Measurements from ENCODE around the gene THBS1.

The THBS1 gene

DNA sequence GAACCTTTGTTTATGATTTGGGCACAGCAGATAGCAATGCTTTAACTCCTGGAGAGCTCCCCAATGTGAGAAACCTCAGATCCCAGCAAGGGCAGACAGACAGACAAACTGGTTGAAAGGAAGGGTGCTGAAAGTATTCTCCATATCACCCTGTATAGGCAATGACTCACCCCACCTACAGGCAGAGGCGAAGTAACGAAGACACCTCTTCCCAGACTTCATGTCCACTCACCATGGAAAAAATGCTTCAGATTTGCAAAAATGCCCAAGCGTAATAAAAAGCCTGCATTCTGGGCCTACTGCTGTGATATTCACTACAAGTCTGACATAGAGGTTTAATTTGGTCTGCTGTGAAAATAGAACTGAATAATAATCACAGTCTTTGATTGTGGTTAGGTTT is 50.5 kb downstream of the THBS1 start:
- DNase-seq (ENCODE audit: low read depth) = no peak

DNA sequence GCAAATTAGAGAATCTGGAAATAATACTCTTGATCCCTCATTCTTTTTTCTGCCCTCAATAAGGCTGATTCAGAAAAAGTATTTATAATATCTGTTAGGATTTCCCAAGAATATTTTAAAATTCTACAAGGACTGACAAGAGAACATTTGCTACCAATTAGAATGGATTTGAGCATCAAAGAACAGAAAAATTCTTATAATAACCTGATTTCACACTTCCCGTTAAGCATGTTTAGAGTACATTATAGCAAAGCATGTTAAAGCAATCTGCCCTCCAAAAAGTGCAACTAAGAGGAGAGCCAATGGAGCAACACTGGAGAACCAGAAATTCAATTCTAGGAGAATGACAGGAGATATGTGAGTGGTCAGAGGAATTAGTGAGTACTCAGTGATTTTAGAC is 57.2 kb downstream of the THBS1 start:
- no peak for DNase-seq (ENCODE audit: low read depth)

DNA sequence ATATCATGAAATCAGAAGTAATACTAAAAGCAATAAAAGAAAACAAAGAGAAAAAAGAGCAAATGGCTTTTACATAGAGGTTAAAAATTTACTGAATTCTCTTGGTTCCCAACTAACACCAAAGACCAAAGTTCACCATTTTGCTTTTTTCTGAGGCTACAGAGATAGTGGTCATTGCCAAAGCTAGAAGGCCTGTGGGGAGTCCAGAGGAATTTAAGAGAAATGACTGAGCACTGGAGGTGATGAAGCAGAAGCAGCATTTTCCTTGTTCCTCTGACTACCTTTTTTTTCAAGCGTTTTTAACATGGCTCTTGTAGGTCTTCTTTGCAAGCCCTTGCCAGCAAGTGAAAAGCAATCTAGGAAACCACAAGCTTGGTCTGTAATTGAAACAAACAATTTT is 58.2 kb downstream of the THBS1 start:
- no peak for DNase-seq (ENCODE audit: low read depth)

DNA sequence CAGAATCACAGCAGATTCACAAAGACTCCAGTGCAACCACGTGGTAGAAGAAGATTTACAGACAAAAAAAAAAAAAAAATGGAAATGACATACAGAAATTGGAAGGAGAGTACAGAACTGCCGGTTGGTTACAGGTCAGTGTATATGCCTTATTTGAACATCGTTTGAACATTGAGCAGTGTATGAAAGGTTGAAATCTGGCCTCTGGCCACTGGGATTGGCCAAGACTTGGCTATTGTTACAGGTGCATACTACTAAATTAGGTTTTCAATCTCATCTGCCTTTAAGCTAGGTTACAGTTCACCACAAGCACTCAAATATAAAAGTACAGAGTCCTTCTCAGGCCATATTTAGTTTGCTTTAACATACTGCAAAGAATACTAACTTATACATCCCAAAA is 59.8 kb downstream of the THBS1 start:
- no peak for DNase-seq (ENCODE audit: low read depth)

DNA sequence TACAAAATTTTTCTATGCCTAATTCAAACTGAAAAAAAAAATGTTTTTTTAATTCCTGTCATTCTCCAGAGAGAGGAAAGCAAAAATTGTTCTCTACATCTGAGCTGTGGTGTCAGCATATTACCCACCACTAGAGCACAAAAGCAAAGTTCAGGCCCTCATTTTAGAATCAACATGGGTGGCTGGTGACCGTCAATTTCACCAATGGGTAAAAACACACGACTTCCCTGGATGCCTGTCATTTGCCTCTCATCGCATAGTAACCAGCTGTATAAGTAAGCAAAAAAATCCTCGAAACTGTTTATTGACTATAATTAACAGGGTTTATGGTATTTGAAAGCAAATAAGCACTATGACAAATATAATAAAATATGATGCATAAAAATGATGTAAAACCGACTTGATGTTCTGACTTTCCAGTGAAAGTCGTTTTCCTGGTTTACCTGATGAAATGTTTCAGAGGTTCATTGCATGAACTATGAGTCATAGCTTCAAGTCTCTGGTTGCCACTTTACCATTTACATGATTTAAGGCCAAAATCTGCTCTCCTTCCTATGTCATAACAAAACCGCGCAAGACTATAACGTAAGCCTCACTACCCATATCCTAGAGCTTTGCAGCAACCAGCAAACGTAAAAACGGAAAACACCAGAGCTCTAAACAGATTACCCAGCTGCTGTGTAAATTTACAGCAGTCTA is 60.5 kb downstream of the THBS1 start:
- no peak for DNase-seq (ENCODE audit: low read depth)

DNA sequence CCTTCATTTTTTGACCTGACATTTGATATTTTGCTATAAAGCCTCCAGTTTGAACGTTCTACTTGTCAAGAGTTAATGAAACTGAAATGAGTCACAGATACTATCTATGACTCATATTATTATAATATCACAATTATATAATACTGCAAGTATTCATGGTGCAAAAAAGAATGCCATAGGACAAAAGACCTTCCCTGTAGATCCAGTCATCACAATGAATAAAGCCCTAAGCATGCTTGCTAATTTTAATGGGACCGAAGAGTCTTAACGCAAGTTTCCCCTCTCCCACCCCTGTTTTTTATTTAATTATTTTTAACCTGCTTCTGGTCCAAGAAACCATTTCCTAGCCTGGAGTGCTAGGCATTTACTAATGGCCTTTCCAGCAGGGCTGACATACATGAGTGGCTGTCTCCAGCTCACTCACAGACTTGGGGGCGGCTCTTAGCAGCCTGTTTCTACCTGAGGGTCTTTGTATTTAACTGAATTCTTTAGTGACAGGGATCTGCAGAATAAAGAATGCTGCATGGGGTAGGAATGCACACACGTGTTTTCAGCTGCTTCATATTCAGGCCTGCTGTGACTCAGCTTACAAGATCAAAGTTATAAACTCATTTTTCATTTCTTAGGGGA is 61.2 kb downstream of the THBS1 start:
- DNase-seq (ENCODE audit: low read depth) = no peak

DNA sequence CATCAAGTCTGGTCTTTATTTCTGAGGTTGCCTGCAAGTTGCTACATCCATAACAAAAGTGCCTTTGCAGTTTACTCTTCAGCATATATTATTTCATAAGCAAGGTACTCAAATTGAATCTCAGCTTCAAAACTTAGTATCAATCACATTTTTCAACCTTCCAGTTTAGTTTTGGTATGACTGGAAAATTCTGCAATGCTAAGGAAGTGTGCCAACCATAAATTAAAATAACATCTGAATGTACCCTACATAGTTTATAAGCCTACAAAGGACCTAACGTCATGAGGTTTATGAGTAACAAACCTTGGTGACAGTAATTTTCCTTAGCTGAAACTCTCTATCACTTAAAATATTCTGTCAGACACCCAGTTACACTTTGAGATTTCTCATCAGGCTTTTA is 62.8 kb downstream of the THBS1 start:
- no peak for DNase-seq (ENCODE audit: low read depth)

DNA sequence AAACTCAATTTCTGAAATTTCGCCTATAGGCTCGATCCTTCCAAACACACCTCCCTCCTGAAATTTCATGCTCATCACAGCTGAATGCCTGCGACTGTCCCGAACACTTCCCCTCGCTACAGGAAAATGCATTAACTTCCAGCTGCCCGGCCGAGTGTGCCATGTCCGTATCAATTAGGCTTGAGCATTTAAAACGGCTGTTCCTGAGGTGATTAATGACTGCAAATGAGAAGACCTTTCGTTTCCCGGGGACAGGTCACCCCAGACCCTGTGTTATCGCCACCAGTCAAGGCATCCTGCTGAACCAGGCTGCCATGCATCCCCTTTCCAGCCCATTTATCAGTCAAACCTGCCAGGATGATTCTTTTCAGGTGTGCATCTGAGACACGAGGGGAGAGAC is 63.3 kb downstream of the THBS1 start:
- DNase-seq (ENCODE audit: low read depth) = no peak

DNA sequence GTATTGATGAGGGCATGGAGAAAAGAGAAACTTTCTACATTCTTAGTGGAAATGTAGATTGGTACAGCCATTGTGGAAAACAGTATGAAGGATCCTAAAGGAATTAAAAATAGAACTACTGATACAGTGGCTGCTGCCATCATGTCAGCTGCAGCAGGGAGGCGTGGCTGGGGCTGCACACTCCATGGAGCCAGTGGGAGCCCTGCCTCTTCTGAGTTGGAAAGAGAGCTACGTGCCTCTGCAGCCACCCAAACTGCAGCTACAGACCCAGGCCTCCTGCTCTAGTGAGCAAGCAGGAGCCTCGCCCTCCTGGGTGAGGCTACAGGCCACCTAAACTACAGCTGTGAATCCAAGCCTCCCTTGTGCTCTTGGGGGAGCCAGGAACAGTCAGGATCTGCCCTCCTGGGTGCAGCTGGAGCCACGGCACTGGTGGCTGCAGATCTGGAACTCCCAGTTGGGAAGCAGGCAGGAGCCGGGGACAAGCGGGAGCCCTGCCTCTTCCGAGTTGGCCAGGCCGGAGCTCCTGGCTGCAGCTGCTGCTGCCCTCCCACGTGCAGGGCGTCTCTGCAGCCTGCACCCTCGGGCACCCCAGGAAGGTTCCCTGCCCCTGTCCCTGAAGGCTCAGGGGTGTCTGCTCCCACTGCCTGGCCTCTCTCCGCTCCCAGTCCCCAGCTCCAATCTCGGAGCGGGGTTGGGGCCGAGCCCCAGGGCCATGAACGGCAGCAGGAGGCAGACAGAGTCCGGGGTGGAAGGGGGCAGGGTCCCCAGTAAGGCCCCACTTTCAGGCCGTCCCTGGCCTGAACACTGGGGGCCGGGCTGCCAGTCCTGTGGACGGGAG is 64.5 kb downstream of the THBS1 start:
- DNase-seq (ENCODE audit: low read depth) = no peak

DNA sequence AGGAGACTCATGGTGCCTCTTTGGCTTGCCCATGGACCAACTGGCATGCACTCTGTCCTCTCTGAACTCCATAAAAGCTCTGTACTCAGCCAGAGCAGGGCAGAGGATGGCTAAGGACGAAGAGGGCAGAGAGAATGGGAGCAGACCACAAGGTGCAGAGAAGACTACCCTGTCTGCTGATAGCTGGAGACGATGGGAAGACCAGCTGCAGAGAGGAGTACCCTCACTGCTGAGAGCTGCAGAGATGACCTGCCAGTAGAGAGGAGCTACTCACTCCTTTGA is 65.0 kb downstream of the THBS1 start:
- no peak for DNase-seq (ENCODE audit: low read depth)

DNA sequence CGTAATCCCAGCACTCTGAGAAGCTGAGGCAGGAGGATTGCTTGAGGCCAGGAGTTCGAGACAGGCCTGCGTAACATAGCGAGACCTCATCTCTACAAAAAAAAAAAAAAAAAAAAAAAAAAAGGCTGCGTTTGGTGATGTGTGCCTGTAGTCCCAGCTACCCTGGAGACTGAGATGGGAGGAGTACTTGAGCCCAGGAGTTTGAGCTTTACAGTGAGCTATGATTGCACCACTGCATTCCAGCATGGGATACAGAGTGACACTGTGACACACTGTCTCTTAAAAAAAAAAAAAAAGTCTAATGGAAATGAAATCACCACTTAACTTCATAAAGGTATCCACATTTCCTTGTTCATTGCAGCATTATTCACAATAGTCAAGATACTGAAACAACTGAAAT is 65.5 kb downstream of the THBS1 start:
- no peak for DNase-seq (ENCODE audit: low read depth)

Measured in stimulated activated CD8-positive, alpha-beta memory T cell treated with anti-CD3 and anti-CD28 coated beads, Interleukin-15, amount 100 ng/mL, for 1 hour (primary cell).